Measurements from ENCODE around the gene HSD17B13.
A peak's percentile ranks its signal among the peaks of the same experiment; 100 is the strongest.
"Not testable (repeated sequence)": the region's sequence is repeated elsewhere in the genome, so short reads cannot be mapped to it uniquely, and the experiment has no call there.

HSD17B13 gene

GRCh38 chr4:87322754-87323153, at the start of gene HSD17B13:
Gene HSD17B13, minus strand, starts transcription at chr4:87322882. Its CDS starts 41 bp downstream, at chr4:87322841.
- no peak for DNase-seq

- no peak for DNase-seq
Observed at GRCh38 chr4:87370068-87370467, 47.4 kb upstream of the HSD17B13 start.

DNA sequence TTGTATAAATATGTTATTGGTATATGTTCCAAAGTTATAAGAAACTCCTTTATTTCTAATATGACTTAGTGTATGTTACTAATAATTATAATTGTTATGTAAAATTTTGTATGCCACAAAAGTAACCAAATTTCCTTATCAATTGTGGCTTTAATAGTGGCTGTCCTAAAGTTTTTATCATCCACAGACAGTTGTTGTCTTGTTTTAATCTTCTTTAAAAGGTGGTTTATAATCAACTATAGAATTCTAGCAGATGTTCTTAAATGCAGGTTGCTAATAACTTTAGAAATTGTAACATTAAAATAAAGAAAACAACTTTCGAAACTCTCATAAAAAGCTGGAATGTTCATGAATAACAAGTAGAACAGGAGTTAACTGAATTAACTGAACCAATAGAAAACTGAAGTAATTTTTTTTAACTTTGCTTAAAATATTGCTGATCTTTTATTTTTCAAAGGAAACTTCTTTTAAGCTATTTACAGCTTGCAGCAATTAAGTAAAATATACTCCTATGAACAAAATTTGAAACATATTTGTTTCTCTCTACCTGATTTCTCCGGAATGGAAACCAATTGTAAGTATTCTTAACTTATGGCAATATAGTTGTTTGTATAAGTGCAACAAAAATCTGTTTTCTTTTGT, 44.0 kb upstream of the HSD17B13 start:
- no peak for DNase-seq

- DNase-seq = no peak
Observed at GRCh38 chr4:87365348-87365747, 42.7 kb upstream of the HSD17B13 start.

- DNase-seq = no peak
Observed at GRCh38 chr4:87363552-87363951, 40.9 kb upstream of the HSD17B13 start.

DNA sequence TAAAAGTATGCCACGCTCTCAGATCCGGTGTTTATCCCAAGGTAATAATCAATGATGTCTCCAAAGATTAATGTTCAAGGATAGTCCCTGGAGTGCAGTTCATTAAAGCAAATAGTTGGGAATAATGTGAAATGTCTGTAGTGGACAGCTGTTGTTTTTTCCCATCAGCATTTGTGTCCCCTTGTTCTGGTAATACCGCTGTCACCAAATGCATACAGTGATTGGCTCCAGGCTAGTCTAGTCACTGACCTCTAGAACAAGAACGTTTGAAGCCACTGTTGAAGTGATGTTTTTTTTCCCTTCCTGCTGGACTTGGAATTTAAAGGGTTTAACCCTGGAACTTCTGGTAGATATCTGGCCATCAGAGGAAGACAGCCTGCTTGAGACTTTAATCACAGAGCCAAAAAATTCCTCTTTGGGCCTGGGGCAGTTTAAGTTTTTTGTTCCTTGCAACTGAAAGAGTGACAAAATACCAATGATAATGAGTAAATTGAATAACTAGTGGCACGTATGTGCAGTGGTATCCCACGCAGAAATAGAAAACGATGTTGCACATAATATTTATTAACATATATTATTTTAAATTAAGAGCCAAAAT, 37.8 kb upstream of the HSD17B13 start:
- no peak for DNase-seq

- DNase-seq = no peak
Observed at GRCh38 chr4:87359258-87359657, 36.6 kb upstream of the HSD17B13 start.

GRCh38 chr4:87356832-87357526, 34.3 kb upstream of the HSD17B13 start:
- DNase-seq = no peak

- DNase-seq = no peak
Observed at GRCh38 chr4:87354168-87355102, 31.8 kb upstream of the HSD17B13 start.

GRCh38 chr4:87353592-87353991, 30.9 kb upstream of the HSD17B13 start:
- peak; percentile 35 for DNase-seq

GRCh38 chr4:87345139-87345538, 22.5 kb upstream of the HSD17B13 start:
- DNase-seq = no peak

GRCh38 chr4:87342872-87343271, 20.2 kb upstream of the HSD17B13 start:
- DNase-seq = no peak

GRCh38 chr4:87341954-87342635, 19.4 kb upstream of the HSD17B13 start:
- not testable (repeated sequence) for DNase-seq

DNA sequence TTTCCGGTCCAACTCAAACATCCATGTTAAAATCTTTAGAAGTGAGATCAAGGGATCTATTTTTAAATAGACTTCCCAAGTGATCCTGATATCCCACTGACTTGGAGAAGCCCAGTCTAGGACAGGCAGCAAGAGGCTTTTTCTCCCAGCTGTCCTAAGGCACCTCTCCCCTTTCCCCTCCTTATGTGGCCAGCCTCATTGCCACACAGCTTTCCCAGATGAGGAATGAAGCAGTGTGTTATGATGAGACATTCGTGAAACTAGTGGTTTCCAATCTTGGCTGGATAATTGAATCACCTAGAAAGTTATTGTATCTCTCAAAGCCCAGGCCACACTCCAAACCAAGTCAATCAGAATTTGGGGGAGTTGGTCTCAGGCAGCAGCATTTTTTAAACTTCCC, 16.8 kb upstream of the HSD17B13 start:
- DNase-seq = no peak

GRCh38 chr4:87337361-87337760, 14.7 kb upstream of the HSD17B13 start:
- no peak for DNase-seq

- no peak for DNase-seq
Observed at GRCh38 chr4:87333267-87333666, 10.6 kb upstream of the HSD17B13 start.

DNA sequence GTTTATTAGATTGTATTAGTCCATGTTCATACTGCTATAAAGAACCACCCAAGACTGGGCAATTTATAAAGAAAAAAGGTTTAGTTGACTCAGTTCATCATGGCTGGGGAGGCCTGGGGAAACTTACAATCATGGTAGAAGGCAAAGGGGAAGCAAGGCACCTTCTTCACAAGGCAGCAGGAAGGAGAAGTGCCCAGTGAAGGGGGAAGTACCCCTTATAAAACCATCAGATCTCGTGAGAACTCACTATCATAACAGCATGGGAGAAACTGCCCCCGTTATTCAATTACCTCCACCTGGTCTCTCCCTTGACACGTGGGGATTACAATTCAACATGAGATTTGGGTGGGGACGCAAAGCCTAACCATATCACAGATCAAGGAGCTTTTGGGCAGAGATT, 8.1 kb upstream of the HSD17B13 start:
- no peak for DNase-seq

DNA sequence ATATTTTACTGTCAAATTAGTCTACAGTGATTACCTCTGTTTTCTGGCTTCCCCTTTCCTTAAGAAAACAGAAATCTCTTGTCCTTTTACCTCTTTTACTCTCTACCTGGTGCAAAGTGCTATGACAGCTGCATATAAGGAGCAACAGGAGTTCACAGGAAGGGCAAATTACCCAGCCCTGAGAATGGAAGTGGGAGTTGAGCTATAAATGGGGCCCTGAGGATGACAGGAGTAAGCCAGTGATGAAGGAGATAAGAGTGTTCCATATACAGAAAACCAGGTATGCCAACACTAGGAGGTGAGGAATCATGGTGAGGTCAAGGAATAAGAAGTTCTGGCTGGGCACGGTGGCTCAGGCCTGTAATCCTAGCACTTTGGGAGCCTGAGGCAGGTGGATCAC, 4.5 kb upstream of the HSD17B13 start:
- DNase-seq = no peak

GRCh38 chr4:87326460-87326859, 3.8 kb upstream of the HSD17B13 start:
- DNase-seq = no peak

DNA sequence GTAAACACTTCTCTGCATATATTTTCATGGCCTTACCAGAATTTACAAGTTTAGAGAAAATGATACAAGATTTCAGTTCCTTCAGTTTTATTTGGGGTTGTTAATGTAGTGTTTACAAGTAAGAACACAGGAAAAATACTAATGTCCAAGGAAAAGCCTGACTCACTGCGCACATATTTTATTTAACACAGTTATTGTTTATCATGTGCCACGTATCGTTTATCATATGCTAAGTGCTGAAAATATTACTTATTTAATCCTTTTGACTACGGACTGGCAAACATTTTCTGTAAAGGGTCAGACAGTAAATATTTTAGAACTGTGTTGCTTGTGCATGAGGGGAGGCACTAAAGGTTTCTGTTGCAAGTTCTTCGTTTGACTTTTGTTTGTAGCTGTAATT, 794 bp downstream of the HSD17B13 start:
- DNase-seq = no peak

GRCh38 chr4:87317527-87317926, 5.2 kb downstream of the HSD17B13 start:
- no peak for DNase-seq

GRCh38 chr4:87316961-87317360, 5.7 kb downstream of the HSD17B13 start:
- no peak for DNase-seq

GRCh38 chr4:87315000-87315399, 7.7 kb downstream of the HSD17B13 start:
- not testable (repeated sequence) for DNase-seq
